ENCODE measurements around the gene TMEM260. TPM values are rescaled to one million over a fixed set of nuclear protein-coding genes. Genes with fewer than 3 reads are reported as not detected.

The TMEM260 gene
- total RNA-seq, 6 experiments from 2014 or later, result 10.0 to 14.9 (median 11.5) TPM

DNA sequence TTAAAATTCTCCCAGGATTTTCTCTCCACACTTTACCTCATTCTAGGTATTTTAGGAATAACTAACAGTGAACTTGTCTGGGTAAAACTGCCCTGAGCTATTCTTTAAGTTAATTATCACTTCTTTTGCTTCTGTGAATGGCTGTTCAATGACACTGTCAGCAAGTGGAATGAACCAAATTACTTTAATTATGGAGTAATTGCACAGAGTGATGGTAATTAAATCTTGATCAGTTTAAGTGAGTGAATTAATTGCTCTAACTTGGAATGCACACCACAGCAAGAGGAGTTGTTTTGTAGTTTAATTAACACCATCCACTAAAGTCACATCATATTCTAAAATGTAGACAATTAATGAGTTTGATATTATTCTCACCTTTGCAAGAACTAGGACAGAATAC lies 36.2 kb upstream of the TMEM260 start:
- Histone ChIP-seq H3K27ac (no peak overlapping the region), H3K36me3 (no peaks in the 10 kb centered on the region), H3K27me3 (no peaks in the 10 kb centered on the region), H3K4me3 (no peak overlapping the region), H3K9me3 (no peaks in the 10 kb centered on the region), H3K4me1 (no peaks in the 10 kb centered on the region)
- ATAC-seq (no peak), DNase-seq (no peak)
- intact Hi-C loops (cut with DNase I), result no loop called here
- TF ChIP-seq, protein P1, sequence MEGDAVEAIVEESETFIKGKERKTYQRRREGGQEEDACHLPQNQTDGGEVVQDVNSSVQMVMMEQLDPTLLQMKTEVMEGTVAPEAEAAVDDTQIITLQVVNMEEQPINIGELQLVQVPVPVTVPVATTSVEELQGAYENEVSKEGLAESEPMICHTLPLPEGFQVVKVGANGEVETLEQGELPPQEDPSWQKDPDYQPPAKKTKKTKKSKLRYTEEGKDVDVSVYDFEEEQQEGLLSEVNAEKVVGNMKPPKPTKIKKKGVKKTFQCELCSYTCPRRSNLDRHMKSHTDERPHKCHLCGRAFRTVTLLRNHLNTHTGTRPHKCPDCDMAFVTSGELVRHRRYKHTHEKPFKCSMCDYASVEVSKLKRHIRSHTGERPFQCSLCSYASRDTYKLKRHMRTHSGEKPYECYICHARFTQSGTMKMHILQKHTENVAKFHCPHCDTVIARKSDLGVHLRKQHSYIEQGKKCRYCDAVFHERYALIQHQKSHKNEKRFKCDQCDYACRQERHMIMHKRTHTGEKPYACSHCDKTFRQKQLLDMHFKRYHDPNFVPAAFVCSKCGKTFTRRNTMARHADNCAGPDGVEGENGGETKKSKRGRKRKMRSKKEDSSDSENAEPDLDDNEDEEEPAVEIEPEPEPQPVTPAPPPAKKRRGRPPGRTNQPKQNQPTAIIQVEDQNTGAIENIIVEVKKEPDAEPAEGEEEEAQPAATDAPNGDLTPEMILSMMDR (IDR thresholded peaks at IDR 0.05), result no peak
- TF ChIP-seq POLR2A (IDR thresholded peaks at IDR 0.05), result no peak

GRCh38 chr14:56549721-56550120 lies 29.9 kb upstream of the TMEM260 start:
- ATAC-seq (no peak), DNase-seq (no peak)
- intact Hi-C loops (cut with DNase I), result no loop called here
- H3K4me1 ChIP-seq, result no peaks in the 10 kb centered on the region
- H3K27ac ChIP-seq, result no peak overlapping the region
- H3K4me3 ChIP-seq, result no peak overlapping the region
- no peaks in the 10 kb centered on the region for H3K36me3 ChIP-seq
- H3K27me3 ChIP-seq, result no peaks in the 10 kb centered on the region
- H3K9me3 ChIP-seq, result no peaks in the 10 kb centered on the region
- TF ChIP-seq POLR2A (IDR thresholded peaks at IDR 0.05), result no peak
- TF ChIP-seq, protein P1 (IDR thresholded peaks at IDR 0.05), result no peak
- WGBS (ENCODE audit: insufficient coverage, low coverage, low lambda C conversion rate, missing lambda C conversion rate), result 48% methylated on average over 2 of the region's 2 CpGs

DNA sequence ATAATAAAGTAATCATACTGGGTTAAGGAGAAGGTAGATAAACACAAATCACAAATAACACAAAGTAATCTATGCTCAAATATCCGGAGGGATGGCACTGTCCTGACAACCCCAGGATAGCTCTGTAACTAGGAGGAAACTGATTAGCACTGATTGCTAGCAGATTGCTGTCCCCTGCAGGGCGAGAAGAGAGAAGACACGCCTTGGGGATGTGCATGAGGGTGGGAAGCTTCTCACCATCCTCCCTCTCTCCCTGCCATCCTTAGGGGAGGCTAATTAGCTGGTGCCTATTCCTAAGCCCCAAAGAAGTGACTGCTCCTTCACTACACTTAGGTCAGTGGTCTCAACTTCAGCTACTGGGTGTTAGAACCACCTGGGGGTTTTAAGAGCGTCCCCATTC lies 27.0 kb upstream of the TMEM260 start:
- TF ChIP-seq POLR2A (IDR thresholded peaks at IDR 0.05), result no peak
- TF ChIP-seq, protein P1 (IDR thresholded peaks at IDR 0.05), result no peak
- DNase-seq, result no peak
- 41% methylated on average over 2 of the region's 4 CpGs for WGBS (ENCODE audit: insufficient coverage, low coverage, low lambda C conversion rate, missing lambda C conversion rate)
- H3K4me3 ChIP-seq, result no peak overlapping the region
- no peaks in the 10 kb centered on the region for H3K27me3 ChIP-seq
- H3K36me3 ChIP-seq, result no peaks in the 10 kb centered on the region
- H3K4me1 ChIP-seq, result peaks cover 0 to 3% (median 0%) of the 10 kb centered on the region in 4 donors
- H3K27ac ChIP-seq, result no peak overlapping the region
- no peak for ATAC-seq
- intact Hi-C loops (cut with DNase I), result no loop called here
- H3K9me3 ChIP-seq, result no peaks in the 10 kb centered on the region

- DNase-seq (no peak), ATAC-seq (no peak)
- no peak for TF ChIP-seq POLR2A (IDR thresholded peaks at IDR 0.05)
- TF ChIP-seq, protein P1 (IDR thresholded peaks at IDR 0.05), result no peak
- intact Hi-C loops (cut with DNase I), result no loop called here
- Histone ChIP-seq H3K4me3 (no peak overlapping the region), H3K4me1 (peaks cover 0 to 3% (median 0%) of the 10 kb centered on the region in 4 donors), H3K36me3 (no peaks in the 10 kb centered on the region), H3K27ac (no peak overlapping the region), H3K27me3 (no peaks in the 10 kb centered on the region), H3K9me3 (no peaks in the 10 kb centered on the region)
- WGBS (ENCODE audit: insufficient coverage, low coverage, low lambda C conversion rate, missing lambda C conversion rate), result 74% methylated on average over 6 of the region's 6 CpGs
Measured at GRCh38 chr14:56554301-56554700, 25.3 kb upstream of the TMEM260 start.

Data from right lobe of liver (tissue), 6 donors.